Measurements from ENCODE around the gene BIN1. TPM values are rescaled to one million over a fixed set of nuclear protein-coding genes. Genes with fewer than 3 reads are reported as not detected.
A peak's percentile ranks its signal among the peaks of the same experiment; 100 is the strongest.

BIN1 gene
- total and polyA plus RNA-seq, 8 donors: 13.3 to 21.3 (median 16.2) TPM

- Histone ChIP-seq H3K4me3 (no peak overlapping the region), H3K9me3 (no peaks in the 10 kb centered on the region), H3K4me1 (no peaks in the 10 kb centered on the region), H3K27ac (no peak overlapping the region), H3K36me3 (no peaks in the 10 kb centered on the region), H3K27me3 (no peaks in the 10 kb centered on the region)
- FAIRE-seq: no peak
- intact Hi-C loops (cut with DNase I): no loop called here
- no peak for DNase-seq
- WGBS, 2 donors: 68 to 87% methylated on average over 6 of the region's 6 CpGs
- no peak for ATAC-seq
- no peak for TF ChIP-seq CTCF (IDR thresholded peaks at IDR 0.05)
Observed at GRCh38 chr2:127118467-127118866, 11.5 kb upstream of the BIN1 start.

- H3K9me3 ChIP-seq: no peaks in the 10 kb centered on the region
- 79 to 94% methylated on average over 5 of the region's 5 CpGs for WGBS, 2 donors
- intact Hi-C loops (cut with DNase I): no loop called here
- H3K36me3 ChIP-seq: no peaks in the 10 kb centered on the region
- no peak for FAIRE-seq
- no peak overlapping the region for H3K4me3 ChIP-seq
- H3K27me3 ChIP-seq: no peaks in the 10 kb centered on the region
- H3K27ac ChIP-seq: no peak overlapping the region
- DNase-seq: no peak
- H3K4me1 ChIP-seq: no peaks in the 10 kb centered on the region
- no peak for ATAC-seq
- no peak for TF ChIP-seq CTCF (IDR thresholded peaks at IDR 0.05)
Observed at GRCh38 chr2:127118038-127118437, 11.1 kb upstream of the BIN1 start.

- H3K9me3 ChIP-seq: no peaks in the 10 kb centered on the region
- no peaks in the 10 kb centered on the region for H3K4me1 ChIP-seq
- DNase-seq (no peak), FAIRE-seq (no peak), ATAC-seq (no peak)
- no peak overlapping the region for H3K4me3 ChIP-seq
- no peaks in the 10 kb centered on the region for H3K27me3 ChIP-seq
- H3K27ac ChIP-seq: no peak overlapping the region
- intact Hi-C loops (cut with DNase I): no loop called here
- no peaks in the 10 kb centered on the region for H3K36me3 ChIP-seq
- no peak for TF ChIP-seq CTCF (IDR thresholded peaks at IDR 0.05)
- WGBS, 2 donors: 75 to 96% methylated on average over 9 of the region's 9 CpGs
Observed at GRCh38 chr2:127117603-127118002, 10.6 kb upstream of the BIN1 start.

- 48 to 50% methylated on average over 11 of the region's 11 CpGs for WGBS, 2 donors
- Histone ChIP-seq H3K27me3 (no peaks in the 10 kb centered on the region), H3K9me3 (no peaks in the 10 kb centered on the region), H3K36me3 (no peaks in the 10 kb centered on the region), H3K4me3 (no peak overlapping the region), H3K27ac (no peak overlapping the region), H3K4me1 (no peaks in the 10 kb centered on the region)
- no peak for DNase-seq
- intact Hi-C loops (cut with DNase I): no loop called here
- FAIRE-seq: no peak
- TF ChIP-seq CTCF (IDR thresholded peaks at IDR 0.05): no peak
- peak in 3 of 4 donors; percentile 69 to 75 (median 73) for ATAC-seq
Observed at GRCh38 chr2:127115471-127116199, 8.7 kb upstream of the BIN1 start.

- Histone ChIP-seq H3K36me3 (no peaks in the 10 kb centered on the region), H3K27ac (no peak overlapping the region), H3K9me3 (no peaks in the 10 kb centered on the region), H3K27me3 (no peaks in the 10 kb centered on the region), H3K4me1 (peaks cover 0 to 4% (median 0%) of the 10 kb centered on the region in 3 donors), H3K4me3 (no peak overlapping the region)
- FAIRE-seq (no peak), DNase-seq (no peak), ATAC-seq (no peak)
- intact Hi-C loops (cut with DNase I): no loop called here
- TF ChIP-seq CTCF (IDR thresholded peaks at IDR 0.05): no peak
- WGBS, 2 donors: 37 to 41% methylated on average over 6 of the region's 6 CpGs
Observed at GRCh38 chr2:127110985-127111384, 4.0 kb upstream of the BIN1 start.
